IPS DF 4.7 (cell line): ENCODE data around the gene XCL1.

ENCODE experiments used
- DNase-seq: peaks from one replicate; pipeline ENCODE4 v3.0.0-alpha.2; 2013; ENCODE audit warnings: low spot score; ENCODE audit errors: extremely low read depth

The XCL1 gene

DNA sequence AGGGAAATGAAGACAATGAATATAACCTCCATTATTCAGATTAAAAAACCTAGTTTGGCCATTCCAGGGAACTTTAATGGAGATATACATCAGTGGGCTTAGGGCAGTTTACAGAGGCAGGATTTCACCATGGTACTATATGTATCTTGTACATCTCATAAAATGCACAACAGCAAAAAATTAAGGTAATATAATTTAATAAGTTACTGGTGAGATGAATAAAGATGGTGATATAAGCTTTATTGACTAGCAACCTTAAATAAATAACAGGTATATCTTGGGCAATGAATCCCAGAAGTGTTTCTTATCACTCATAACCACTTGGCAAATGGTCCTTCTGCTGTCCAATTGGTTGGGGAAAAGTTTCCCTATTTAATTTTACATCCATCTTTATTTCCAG, 29.0 kb downstream of the XCL1 start:
- DNase-seq: no peak

DNA sequence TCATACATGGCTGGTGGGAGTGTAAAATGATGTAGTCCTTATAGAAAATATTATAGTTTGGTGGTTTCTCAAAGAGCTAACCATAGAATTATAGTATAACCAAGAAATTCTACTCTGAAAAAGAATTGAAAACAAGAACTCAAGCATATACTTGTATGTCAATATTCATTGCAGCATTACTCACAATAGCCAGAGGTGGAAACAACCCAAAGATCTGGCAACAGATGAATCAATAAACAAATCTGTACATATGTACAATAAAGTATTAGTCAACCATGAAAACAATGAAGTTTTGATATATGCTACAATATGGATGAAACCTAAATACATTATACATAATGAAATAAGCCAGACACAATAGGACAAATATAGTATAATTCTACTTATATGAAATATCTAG, 29.7 kb downstream of the XCL1 start:
- DNase-seq: no peak

DNA sequence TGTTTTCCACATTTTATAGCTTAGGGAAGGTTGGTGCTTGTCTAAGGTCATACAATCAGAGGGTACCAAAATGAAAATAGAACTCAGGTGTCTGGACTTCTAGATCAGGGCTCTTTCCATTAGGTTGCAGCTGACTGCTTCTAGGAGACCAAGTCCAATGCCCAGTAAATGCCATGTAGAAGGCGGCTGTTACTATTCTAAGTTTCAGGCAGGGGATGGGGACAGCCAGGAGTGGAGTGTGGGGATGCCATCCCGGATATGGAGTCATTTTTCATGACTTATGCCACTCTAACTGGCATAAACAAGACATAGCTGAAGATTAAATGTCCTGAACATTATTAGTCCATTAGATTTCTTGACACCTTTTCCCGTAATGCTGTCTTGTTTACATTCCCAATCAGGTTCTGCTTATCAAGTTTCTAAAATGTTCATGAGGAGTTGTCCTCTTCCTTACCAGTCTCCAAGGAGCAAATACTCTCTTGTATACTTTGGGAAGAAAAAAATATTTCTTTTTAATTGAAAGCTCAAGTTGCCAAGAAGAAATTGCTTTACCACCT, 31.5 kb downstream of the XCL1 start:
- DNase-seq: no peak

DNA sequence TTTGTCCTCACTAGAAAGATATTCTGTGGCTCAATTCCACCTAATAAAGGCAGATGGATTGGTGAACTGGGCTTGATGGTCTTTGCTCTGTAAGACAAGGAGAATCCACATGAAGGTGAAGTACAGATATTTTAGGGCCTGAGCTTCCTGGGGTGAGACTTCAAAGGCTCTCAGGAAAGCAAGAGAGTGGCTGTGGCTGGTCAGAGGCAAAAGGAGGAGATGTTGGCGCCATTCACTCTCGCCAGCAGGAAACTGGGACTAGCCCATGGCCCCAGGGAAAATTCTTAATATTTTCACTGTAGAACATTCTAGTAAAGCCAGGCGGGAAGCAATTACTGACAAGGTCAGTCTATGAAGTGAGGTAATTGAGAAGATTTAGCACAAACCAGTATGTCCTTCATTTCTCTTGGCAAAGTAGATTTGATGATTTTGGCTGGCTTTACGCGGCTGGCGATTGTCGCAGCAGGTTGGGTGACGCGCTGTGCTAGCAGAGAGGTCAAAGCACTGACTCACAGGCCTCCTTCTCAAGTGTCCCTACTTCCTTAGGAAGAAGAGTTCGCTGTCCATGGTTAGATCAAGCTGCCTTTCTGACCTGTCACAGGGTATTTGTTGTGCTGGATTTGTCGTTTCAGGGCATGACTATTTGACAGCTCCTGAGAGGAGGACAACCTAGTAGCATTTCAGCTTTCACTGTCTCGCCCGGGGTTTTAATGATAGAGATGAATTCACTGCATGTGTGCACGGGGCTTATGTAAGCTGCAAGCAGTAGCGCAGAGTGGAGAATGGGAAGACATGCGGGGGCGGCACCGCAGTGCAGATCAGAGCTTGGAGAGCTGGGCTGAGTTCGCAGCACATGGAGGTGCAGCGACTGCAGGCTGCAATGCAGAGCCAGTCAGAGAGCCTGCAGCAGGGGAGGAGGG, 32.7 kb downstream of the XCL1 start:
- no peak for DNase-seq

DNA sequence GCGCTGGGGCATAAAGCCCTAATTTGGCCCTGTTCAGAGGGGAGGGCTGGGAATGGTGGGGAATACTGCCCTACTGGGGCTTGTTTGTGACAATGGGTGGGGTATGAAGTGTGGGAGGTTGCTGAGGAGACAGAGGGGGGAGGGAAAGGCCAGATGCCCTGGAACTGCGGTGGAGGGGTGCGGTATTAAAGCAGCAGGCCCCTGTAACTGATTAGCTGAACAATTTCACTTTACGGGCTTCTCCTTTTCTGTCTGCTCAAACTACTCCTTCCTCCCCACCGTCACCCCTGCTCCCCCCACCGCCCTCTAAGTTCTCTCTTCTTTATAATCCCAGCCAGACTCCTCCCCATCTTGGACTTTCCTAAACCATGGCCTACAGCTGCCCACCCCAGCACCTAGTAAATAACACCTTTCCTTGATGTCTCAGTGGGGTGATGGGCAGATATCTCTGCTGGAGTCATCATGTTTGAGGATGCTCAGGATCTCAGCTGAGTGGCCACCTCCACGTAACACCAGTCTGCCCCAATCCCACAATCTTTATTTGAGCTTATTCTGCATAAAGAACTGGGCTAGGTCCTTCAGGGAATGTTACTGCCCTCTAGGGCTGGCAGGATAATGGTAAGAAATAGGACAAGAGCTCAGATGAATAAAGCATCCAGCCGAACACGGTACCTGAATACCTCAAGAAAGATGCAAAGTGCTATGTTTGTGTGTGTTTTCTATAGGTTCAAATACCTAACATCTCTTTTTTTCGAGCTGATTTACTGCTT, 33.5 kb downstream of the XCL1 start:
- no peak for DNase-seq

DNA sequence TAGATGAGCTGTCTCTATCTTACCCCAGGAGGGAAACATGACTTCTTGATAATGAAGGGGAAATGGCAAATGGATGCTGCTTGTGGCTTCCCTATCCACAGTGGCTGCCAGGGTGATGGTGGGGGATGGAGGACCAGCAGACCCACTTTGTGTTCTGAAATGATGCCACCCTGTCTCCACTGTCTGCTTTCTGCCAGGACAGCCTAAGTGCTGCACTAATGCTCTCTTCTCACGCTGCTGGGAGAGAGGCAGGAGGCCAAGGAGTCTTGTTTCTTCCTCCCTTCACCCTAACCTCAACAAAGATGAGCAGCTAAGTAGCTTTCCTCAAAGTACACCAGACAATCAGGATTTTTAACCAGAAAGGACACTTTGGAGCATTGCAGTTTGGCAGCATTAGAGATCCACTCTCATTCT, 36.6 kb downstream of the XCL1 start:
- DNase-seq: no peak

DNA sequence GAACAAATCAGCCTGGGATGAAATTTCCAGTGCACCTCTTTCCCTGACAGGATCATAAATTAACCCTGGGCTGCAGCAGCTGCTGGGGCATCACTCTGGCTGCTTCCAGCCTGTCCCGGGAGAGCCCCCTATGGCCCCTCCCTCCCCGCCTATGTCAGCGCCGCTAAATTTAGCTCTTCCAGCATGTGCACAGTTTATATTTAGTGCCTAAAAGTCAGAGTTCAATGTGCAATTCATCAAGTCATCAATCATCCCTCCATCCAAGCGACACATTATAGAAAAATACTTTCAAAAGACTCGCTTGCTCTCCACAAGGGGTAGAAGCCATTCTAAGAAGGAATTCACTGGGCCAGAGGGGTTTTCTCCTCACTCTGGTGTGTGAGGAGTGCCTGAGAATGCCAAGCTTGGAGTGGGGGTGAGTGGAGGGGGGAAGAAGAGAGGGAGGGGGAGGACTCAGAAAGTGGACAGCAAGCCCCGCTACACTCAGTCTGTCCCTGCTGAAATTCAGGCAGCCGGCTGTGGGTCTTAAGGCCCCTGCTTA, 37.4 kb downstream of the XCL1 start:
- no peak for DNase-seq

DNA sequence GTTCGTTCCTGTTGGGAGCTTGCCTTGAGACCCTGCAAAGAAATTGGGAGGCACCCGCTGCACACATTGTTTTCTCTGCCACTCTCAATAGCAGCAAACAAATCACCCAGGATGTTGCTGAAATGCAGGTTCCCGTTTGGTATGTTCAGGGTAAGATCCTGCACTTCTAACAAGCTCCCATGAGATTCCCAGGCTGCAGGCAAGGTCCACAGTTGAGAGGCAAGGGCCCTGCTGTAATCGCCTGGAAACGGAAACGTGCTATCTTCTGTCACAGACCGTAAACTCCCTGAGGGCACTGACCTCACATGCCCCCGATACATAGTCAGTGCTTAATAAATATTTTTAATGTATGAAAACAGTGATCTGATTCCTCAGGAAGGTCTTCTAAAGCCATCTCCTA, 37.8 kb downstream of the XCL1 start:
- no peak for DNase-seq

DNA sequence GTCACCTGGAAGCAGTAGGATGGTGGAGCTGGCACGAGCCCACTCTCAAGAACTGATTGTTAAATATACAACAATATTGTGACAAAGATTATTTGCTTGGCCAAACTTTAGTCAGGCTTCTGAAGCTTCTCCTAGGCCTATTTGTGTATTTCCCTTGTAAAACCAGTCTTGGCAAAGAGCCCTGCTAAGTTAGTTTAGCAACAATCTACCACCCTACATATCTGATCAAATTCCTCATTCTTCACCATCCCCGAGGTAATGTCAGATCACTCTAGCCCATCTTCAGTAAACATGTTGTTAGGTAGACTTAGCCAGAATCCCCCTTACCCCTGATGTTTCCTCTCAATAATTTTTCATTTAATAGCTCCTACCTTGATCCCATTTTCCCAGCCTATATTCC, 39.6 kb downstream of the XCL1 start:
- DNase-seq: no peak

DNA sequence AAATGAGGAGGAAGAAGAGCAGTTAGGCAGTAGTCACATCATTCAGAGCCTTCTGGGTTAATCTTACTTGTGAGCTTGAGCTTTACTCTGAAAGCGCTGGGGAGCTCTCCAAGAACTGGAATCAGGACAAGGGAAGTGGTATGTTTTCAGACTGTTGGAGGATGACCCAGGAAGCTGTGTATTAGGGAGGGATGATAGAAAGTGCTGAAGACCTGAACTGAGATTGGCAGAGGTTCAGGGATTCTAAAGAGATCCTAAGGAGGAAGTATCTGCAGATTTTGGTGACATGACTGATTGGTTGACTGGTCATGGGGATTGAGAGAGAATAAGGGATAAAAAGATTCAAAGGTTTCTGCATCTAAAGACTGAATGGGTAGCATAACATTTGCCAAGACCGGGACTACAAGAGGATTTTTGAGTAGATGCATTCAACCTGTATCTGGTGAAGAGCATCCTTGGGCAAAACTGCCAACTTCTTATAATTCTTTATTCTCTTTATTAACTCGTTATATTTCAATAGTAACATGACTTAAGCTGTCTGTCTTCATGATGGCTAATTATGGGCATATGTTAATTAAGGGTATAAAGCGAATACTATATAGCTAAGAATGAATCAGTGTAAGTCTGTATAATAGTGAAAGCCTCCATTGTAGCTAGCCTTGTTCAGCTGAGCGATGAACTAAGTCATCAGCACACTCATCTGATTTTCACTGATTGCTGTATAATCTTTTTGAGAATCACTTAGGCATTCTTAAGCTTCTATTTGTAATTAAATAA, 41.8 kb downstream of the XCL1 start:
- no peak for DNase-seq

DNA sequence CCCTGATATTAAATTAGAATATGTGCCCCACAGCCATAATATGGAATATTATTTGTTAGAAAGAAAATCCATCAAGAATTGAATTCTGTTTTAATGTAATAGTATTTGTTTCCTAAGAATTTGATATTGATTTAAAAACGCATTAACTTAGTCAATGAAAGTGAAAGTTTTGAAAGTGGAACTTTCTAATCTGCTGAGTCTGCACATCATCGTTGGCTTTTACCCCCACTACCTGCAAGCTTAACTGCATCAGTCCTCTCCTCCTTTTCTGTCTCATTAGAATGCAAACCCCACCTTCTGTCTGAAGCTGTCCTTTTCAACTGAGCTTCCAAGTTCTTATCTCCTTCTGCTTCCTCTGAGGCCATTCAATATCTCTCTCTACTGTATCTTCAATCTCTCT, 42.5 kb downstream of the XCL1 start:
- no peak for DNase-seq

DNA sequence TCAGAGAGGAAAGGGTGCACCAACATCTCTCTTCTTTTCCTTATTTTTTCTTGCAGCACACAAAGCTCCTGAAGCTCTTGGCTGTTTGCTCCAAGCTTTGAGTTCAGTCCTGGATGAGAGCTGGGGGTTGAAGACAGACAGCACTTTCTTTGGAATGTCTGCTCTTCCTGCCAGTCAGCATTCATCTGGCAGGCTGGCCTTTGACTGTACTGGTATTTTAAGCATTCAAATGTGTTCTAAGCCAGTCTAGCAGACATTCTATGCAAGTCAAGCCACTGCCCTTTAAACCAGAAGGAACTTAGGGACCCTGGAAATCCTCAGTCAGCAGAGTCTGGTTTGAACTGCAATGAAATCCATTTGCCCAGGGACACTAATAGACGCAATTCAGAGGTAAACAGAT, 45.0 kb downstream of the XCL1 start:
- no peak for DNase-seq

DNA sequence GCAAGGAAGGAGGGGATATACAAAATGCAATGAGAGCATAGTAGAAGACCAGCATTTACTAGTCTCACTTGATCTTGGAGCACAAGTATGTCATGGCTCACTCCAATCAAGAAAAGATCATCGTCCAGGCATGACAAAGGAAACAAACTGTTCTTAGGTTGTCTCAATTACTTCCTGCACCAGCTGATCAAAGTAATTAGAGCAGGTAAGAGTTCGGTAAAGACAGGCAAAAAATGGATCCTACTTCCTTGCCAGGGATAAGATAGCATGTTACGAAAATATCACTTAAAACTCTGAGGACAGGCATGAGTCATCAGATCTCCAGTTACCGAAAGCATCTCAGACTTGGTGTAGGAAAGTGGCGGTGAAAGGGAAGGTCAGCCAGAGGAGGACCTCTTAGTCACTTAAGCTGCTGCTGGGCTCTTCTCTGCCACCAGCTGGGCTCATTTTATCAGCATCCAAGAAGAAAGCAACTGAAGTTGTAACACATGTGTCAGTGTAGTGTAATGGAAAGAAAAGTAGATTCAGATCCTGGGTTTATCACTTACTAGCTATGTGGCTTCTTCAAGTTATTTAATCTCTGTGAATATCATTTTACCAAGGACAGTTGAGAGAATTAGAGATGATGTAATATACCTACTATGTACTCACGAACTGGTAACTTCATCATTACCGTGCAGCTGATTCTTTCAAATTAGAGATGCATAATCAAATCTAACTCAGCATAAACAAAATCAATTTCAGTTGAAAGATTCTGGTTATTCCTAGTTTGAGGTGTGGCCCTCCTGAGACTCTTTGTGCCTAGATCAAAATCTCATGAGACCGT, 46.8 kb downstream of the XCL1 start:
- no peak for DNase-seq

DNA sequence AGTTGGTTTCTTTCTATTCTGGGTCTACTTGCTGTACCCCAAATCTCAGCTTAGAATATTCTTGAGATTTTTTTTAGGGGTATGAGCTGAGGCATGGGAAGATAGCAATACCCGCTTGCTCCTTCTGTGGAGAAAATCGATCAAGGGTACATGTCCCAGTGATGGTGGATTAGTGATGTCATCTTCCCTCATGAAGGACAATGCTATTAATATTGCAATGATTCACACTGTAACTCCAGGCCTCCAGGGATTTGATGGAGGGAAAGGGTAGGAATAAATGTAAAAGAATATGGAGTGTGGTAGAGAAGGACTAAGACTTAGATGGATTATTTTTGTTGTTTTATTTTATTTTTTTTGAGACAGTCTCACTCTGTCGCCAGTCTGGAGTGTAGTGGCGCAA, 47.4 kb downstream of the XCL1 start:
- DNase-seq: no peak

DNA sequence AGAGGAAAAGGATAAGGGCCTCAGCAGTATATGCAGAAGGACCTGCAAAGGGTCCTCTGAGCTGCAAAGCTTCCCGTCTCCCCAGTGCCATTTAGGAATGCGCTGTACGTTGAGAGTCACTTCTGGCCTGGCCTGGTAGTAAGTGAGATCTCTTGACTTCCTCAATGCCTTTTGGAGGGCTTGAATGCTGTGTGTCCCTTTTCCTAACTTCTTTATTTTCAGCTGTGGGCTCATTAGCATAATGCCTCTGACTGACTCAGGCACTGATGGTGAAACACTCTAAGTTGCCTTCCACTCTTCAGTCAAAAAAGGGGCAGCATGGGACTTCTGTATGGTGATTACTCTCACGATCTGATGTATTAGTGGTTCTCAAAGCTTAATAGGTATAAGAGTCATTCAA, 49.9 kb downstream of the XCL1 start:
- DNase-seq: no peak

DNA sequence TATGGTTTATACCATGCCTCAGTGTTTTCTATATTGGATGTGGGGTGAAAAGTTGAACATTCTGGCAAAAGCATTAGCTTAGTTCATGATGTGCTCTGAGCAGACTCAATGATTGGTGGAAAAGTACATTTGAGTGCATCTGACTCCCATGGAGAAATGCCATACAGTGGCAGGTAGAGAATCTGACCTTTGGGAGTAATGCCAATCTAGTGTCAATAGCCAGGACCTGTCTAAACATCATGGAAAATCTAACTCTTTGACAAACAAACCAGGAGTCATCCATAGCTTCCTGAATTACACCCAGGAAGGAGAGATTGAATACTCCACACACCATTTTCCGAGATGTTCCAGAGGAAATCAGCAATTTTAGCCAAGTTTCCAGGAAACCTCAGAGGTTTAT, 51.0 kb downstream of the XCL1 start:
- no peak for DNase-seq

DNA sequence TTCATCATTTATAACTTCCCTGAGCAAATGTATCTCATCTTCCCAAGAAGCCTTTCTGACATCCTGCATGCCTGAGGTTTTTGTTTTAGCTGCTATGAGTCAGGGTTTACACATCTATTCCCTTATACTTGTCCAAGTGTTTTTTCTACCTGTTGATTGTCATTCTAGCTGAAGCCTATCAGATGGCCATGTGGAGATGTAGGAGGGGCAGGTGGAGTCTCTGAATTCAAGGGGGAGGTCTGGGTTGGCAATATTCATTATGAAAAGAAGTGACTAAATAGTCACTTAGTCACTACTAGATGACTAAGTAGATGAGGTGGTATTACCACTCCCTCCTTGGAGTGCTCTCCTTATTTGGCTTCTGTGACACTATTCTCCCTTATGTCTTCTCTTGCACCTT, 52.4 kb downstream of the XCL1 start:
- no peak for DNase-seq

DNA sequence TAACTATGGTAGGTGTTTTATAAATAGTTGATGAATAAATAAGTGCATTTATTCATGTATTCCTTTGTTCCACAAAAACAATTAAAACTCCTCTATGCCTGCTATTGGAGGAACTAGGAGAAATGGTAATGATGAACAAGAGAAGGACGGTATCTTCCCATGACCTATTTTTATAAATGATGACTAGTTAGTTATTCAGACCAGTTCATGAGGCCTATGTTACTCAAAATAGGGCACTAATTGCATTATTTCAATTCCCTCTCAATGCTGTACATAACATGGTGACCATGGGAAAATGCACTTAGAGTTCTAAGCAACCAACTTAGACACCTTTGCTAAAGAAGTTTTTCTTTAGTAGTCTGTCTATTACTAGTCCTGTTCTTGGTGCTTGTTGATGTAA, 53.1 kb downstream of the XCL1 start:
- DNase-seq: no peak
